HG03457 (cell line): ENCODE measurements around the gene HMGCS2.

ENCODE experiments used
- ATAC-seq: cut with Tn5 transposase; IDR thresholded peaks from one replicate; pipeline ENCODE4 v1.9.1; 2021; ENCODE audit warnings: moderate number of reproducible peaks; ENCODE audit not compliant: unreplicated experiment

The HMGCS2 gene

GRCh38 chr1:119703666-119704450 is 64.8 kb downstream of the HMGCS2 start:
- ATAC-seq: no peak

- ATAC-seq: no peak
These were observed 66.3 kb downstream of the HMGCS2 start for GRCh38 chr1:119702384-119702783.

GRCh38 chr1:119701659-119702058 is 67.0 kb downstream of the HMGCS2 start:
- ATAC-seq: no peak

- no peak for ATAC-seq
These were observed 68.4 kb downstream of the HMGCS2 start for GRCh38 chr1:119700326-119700725.
